ENCODE results near the gene KIF5A.

KIF5A gene

GRCh38 chr12:57541001-57541400 is 8.8 kb upstream of the KIF5A start:
- ChIA-PET CTCF (interaction anchor here (1.1 to 4.3 kb wide), 4 partner anchors 9 to 67 kb away, joined by 3 to 24 read pairs (median 4); partner anchors contain the start of gene MBD6), POLR2A (no interaction called here)
- DNase-seq, result no peak
- Histone ChIP-seq H3K4me1 (ENCODE audit: control extremely low read depth in 1 of 4, control insufficient read depth in 4 of 4, insufficient read depth in 4 of 4, low read length in 3 of 4) (peaks cover 0 to 27% (median 13%) of the 10 kb centered on the region in 4 experiments), H3K9me3 (ENCODE audit: control extremely low read depth in 1 of 5, control insufficient read depth in 4 of 5, insufficient read depth in 2 of 5, low read depth in 1 of 5, low read length in 4 of 5) (no peaks in the 10 kb centered on the region), H3K36me3 (ENCODE audit: control insufficient read depth in 4 of 4, insufficient read depth in 4 of 4, low read length in 3 of 4) (peaks cover 2 to 31% (median 18%) of the 10 kb centered on the region in 4 experiments), H3K27ac (ENCODE audit: insufficient read depth in 1 of 2, low read depth in 1 of 2, low read length in 2 of 2, poor library complexity in 1 of 2, severe bottlenecking in 2 of 2) (no peak overlapping the region), H3K27me3 (replicated peaks in 2 of 5; ENCODE audit: control insufficient read depth in 4 of 5, insufficient read depth in 5 of 5, low read length in 4 of 5) (no peaks in the 10 kb centered on the region), H3K4me3 (ENCODE audit: control insufficient read depth in 1 of 7, extremely low read depth in 1 of 7, insufficient read depth in 4 of 7, low read depth in 2 of 7, low read length in 6 of 7) (no peak overlapping the region)
- 92% methylated on average over 2 of the region's 2 CpGs for WGBS (ENCODE audit: insufficient coverage)

- no peaks in the 10 kb centered on the region for H3K27me3 ChIP-seq (replicated peaks in 2 of 5; ENCODE audit: control insufficient read depth in 4 of 5, insufficient read depth in 5 of 5, low read length in 4 of 5)
- no peak overlapping the region for H3K4me3 ChIP-seq (ENCODE audit: control insufficient read depth in 1 of 7, extremely low read depth in 1 of 7, insufficient read depth in 4 of 7, low read depth in 2 of 7, low read length in 6 of 7)
- no peak for DNase-seq
- H3K4me1 ChIP-seq (ENCODE audit: control extremely low read depth in 1 of 4, control insufficient read depth in 4 of 4, insufficient read depth in 4 of 4, low read length in 3 of 4), result peaks cover 0 to 32% (median 18%) of the 10 kb centered on the region in 4 experiments
- no peak overlapping the region for H3K27ac ChIP-seq (ENCODE audit: insufficient read depth in 1 of 2, low read depth in 1 of 2, low read length in 2 of 2, poor library complexity in 1 of 2, severe bottlenecking in 2 of 2)
- WGBS (ENCODE audit: insufficient coverage), result 100% methylated on average over 1 of the region's 2 CpGs
- CTCF ChIA-PET, result interaction anchor here (1.3 to 3.2 kb wide), 4 partner anchors 9 to 66 kb away, joined by 3 to 11 read pairs (median 4); no protein-coding TSS in a partner anchor
- H3K36me3 ChIP-seq (ENCODE audit: control insufficient read depth in 4 of 4, insufficient read depth in 4 of 4, low read length in 3 of 4), result peaks cover 2 to 26% (median 16%) of the 10 kb centered on the region in 4 experiments
- POLR2A ChIA-PET, result no interaction called here
- H3K9me3 ChIP-seq (ENCODE audit: control extremely low read depth in 1 of 5, control insufficient read depth in 4 of 5, insufficient read depth in 2 of 5, low read depth in 1 of 5, low read length in 4 of 5), result no peaks in the 10 kb centered on the region
These were observed 8.1 kb upstream of the KIF5A start for GRCh38 chr12:57541717-57542116.

- Histone ChIP-seq H3K4me3 (ENCODE audit: control insufficient read depth in 1 of 7, extremely low read depth in 1 of 7, insufficient read depth in 4 of 7, low read depth in 2 of 7, low read length in 6 of 7) (no peak overlapping the region), H3K27me3 (replicated peaks in 2 of 5; ENCODE audit: control insufficient read depth in 4 of 5, insufficient read depth in 5 of 5, low read length in 4 of 5) (peaks cover 0 to 3% (median 0%) of the 10 kb centered on the region in 5 experiments), H3K36me3 (ENCODE audit: control insufficient read depth in 4 of 4, insufficient read depth in 4 of 4, low read length in 3 of 4) (peaks cover 2 to 17% (median 10%) of the 10 kb centered on the region in 4 experiments), H3K4me1 (ENCODE audit: control extremely low read depth in 1 of 4, control insufficient read depth in 4 of 4, insufficient read depth in 4 of 4, low read length in 3 of 4) (peaks cover 0 to 35% (median 18%) of the 10 kb centered on the region in 4 experiments), H3K27ac (ENCODE audit: insufficient read depth in 1 of 2, low read depth in 1 of 2, low read length in 2 of 2, poor library complexity in 1 of 2, severe bottlenecking in 2 of 2) (peak overlapping the region in 1 of 2 experiments; percentile 36), H3K9me3 (ENCODE audit: control extremely low read depth in 1 of 5, control insufficient read depth in 4 of 5, insufficient read depth in 2 of 5, low read depth in 1 of 5, low read length in 4 of 5) (no peaks in the 10 kb centered on the region)
- ChIA-PET POLR2A (interaction anchor here (0.6 to 1.3 kb wide), 6 partner anchors 8 to 27 kb away, joined by 3 to 9 read pairs (median 4); partner anchors contain the start of genes DDIT3 and MBD6), CTCF (interaction anchor here (0.7 to 3.2 kb wide), 5 partner anchors 9 to 85 kb away, joined by 3 to 11 read pairs (median 3); no protein-coding TSS in a partner anchor)
- peak; percentile 44 to 84 (median 76) for DNase-seq
- WGBS (ENCODE audit: insufficient coverage), result 13% methylated on average over 1 of the region's 2 CpGs
These were observed 6.3 kb upstream of the KIF5A start for GRCh38 chr12:57543581-57543980.

- peak in 1 of 3 donors; percentile 5 for DNase-seq
These were observed 3.9 kb upstream of the KIF5A start for GRCh38 chr12:57545809-57546437.

DNA sequence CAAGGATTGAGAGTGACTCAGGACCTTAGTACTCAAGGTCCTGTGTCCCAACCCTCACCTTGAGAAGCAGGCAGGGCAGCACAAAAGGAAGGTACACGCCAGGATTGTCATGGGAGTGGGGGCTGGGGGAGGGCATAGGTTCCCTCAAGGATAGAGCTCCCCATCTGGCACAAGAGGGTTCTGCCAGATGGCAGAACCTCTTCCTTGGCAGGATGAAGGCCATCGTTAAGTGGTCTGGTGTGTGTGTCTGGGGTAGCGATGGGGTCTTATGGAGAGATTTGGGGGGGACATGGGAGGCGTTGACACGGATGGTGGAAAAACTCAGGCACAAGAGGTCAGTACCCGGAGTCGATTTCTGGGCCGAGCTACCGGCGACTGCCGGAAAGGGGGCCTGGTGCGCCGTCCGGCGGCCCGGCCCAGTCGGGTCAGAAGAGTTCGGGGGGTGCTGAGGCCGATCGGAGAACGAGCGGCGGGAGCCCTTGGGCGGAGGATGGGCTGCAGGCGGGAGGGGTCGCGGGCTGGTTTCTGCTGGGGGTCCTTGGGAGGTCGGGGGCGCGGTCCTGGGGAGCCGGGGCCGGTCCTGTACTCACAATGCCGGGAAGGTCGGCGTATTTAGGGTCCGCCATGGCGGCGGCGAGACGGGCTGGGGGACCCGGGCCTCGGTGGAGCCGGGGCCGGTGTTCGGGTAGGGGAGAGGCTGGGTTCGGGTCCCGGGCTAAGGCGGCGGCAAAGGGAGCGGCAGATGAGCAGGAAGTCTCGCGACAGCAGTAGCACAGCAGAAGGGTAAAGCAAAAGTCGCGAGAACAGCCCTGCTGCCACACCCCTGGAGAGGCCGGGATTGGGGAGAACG is 3.2 kb upstream of the KIF5A start, which contains the start of gene DCTN2:
Gene DCTN2, minus strand, starts transcription at position 755 of the 850 bp plus-strand sequence. Its CDS starts 129 bp downstream, at position 626.
- ChIA-PET POLR2A (interaction anchor here (0.6 to 2.7 kb wide), 7 partner anchors 9 to 84 kb away, joined by 3 to 14 read pairs (median 6); partner anchors contain the start of genes DDIT3 and MBD6), CTCF (interaction anchor here (0.8 to 2.2 kb wide), 10 partner anchors 8 to 77 kb away, joined by 3 to 12 read pairs (median 4); partner anchors contain the start of gene DDIT3)
- WGBS (ENCODE audit: insufficient coverage), result under 1% methylated on average over 37 of the region's 56 CpGs
- Histone ChIP-seq H3K9me3 (ENCODE audit: control extremely low read depth in 1 of 5, control insufficient read depth in 4 of 5, insufficient read depth in 2 of 5, low read depth in 1 of 5, low read length in 4 of 5) (no peaks in the 10 kb centered on the region), H3K27me3 (replicated peaks in 2 of 5; ENCODE audit: control insufficient read depth in 4 of 5, insufficient read depth in 5 of 5, low read length in 4 of 5) (peaks cover 0 to 14% (median 2%) of the 10 kb centered on the region in 5 experiments), H3K36me3 (ENCODE audit: control insufficient read depth in 4 of 4, insufficient read depth in 4 of 4, low read length in 3 of 4) (peaks cover 0 to 6% (median 3%) of the 10 kb centered on the region in 4 experiments), H3K4me1 (ENCODE audit: control extremely low read depth in 1 of 4, control insufficient read depth in 4 of 4, insufficient read depth in 4 of 4, low read length in 3 of 4) (peaks cover 0 to 38% (median 22%) of the 10 kb centered on the region in 4 experiments), H3K27ac (ENCODE audit: insufficient read depth in 1 of 2, low read depth in 1 of 2, low read length in 2 of 2, poor library complexity in 1 of 2, severe bottlenecking in 2 of 2) (peak within 1 kb of the TSS; percentile 81 to 91), H3K4me3 (ENCODE audit: control insufficient read depth in 1 of 7, extremely low read depth in 1 of 7, insufficient read depth in 4 of 7, low read depth in 2 of 7, low read length in 6 of 7) (peak within 1 kb of the TSS; percentile 73 to 92 (median 83))
- peak; percentile 97 to 98 (median 98) for DNase-seq

More at GRCh38 chr12:57545809-57546437, 3.9 kb upstream of the KIF5A start:
- H3K4me1 ChIP-seq (ENCODE audit: control extremely low read depth in 1 of 4, control insufficient read depth in 4 of 4, insufficient read depth in 4 of 4, low read length in 3 of 4), result peaks cover 0 to 38% (median 22%) of the 10 kb centered on the region in 4 experiments
- H3K27ac ChIP-seq (ENCODE audit: insufficient read depth in 1 of 2, low read depth in 1 of 2, low read length in 2 of 2, poor library complexity in 1 of 2, severe bottlenecking in 2 of 2), result peak overlapping the region; percentile 81 to 91
- 86% methylated on average over 8 of the region's 15 CpGs for WGBS (ENCODE audit: insufficient coverage)
- ChIA-PET CTCF (interaction anchor here (0.8 to 2.2 kb wide), 11 partner anchors 8 to 76 kb away, joined by 3 to 12 read pairs (median 4); partner anchors contain the start of gene DDIT3), POLR2A (interaction anchor here (1.0 to 2.7 kb wide), 5 partner anchors 8 to 30 kb away, joined by 3 to 14 read pairs (median 9); partner anchors contain the start of genes DDIT3 and MBD6)
- no peaks in the 10 kb centered on the region for H3K9me3 ChIP-seq (ENCODE audit: control extremely low read depth in 1 of 5, control insufficient read depth in 4 of 5, insufficient read depth in 2 of 5, low read depth in 1 of 5, low read length in 4 of 5)
- peaks cover 0 to 14% (median 2%) of the 10 kb centered on the region in 5 experiments for H3K27me3 ChIP-seq (replicated peaks in 2 of 5; ENCODE audit: control insufficient read depth in 4 of 5, insufficient read depth in 5 of 5, low read length in 4 of 5)
- peak overlapping the region; percentile 73 to 92 (median 83) for H3K4me3 ChIP-seq (ENCODE audit: control insufficient read depth in 1 of 7, extremely low read depth in 1 of 7, insufficient read depth in 4 of 7, low read depth in 2 of 7, low read length in 6 of 7)
- H3K36me3 ChIP-seq (ENCODE audit: control insufficient read depth in 4 of 4, insufficient read depth in 4 of 4, low read length in 3 of 4), result peaks cover 2 to 13% (median 8%) of the 10 kb centered on the region in 4 experiments

- peak overlapping the region in 6 of 7 experiments; percentile 75 to 92 (median 85) for H3K4me3 ChIP-seq (ENCODE audit: control insufficient read depth in 1 of 7, extremely low read depth in 1 of 7, insufficient read depth in 4 of 7, low read depth in 2 of 7, low read length in 6 of 7)
- POLR2A ChIA-PET, result interaction anchor here (0.5 to 2.7 kb wide), 5 partner anchors 20 to 85 kb away, joined by 3 to 14 read pairs (median 9); partner anchors contain the start of genes DDIT3 and MBD6
- H3K27me3 ChIP-seq (replicated peaks in 2 of 5; ENCODE audit: control insufficient read depth in 4 of 5, insufficient read depth in 5 of 5, low read length in 4 of 5), result peaks cover 0 to 19% (median 2%) of the 10 kb centered on the region in 5 experiments
- DNase-seq, result no peak
- H3K36me3 ChIP-seq (ENCODE audit: control insufficient read depth in 4 of 4, insufficient read depth in 4 of 4, low read length in 3 of 4), result peaks cover 0 to 4% (median 0%) of the 10 kb centered on the region in 4 experiments
- H3K4me1 ChIP-seq (ENCODE audit: control extremely low read depth in 1 of 4, control insufficient read depth in 4 of 4, insufficient read depth in 4 of 4, low read length in 3 of 4), result peaks cover 0 to 38% (median 22%) of the 10 kb centered on the region in 4 experiments
- H3K27ac ChIP-seq (ENCODE audit: insufficient read depth in 1 of 2, low read depth in 1 of 2, low read length in 2 of 2, poor library complexity in 1 of 2, severe bottlenecking in 2 of 2), result peak overlapping the region; percentile 81 to 91
- no peaks in the 10 kb centered on the region for H3K9me3 ChIP-seq (ENCODE audit: control extremely low read depth in 1 of 5, control insufficient read depth in 4 of 5, insufficient read depth in 2 of 5, low read depth in 1 of 5, low read length in 4 of 5)
- no CpG with 5 or more reads among the region's 9 CpGs for WGBS (ENCODE audit: insufficient coverage)
- CTCF ChIA-PET, result interaction anchor here (0.8 to 2.2 kb wide), 6 partner anchors 15 to 32 kb away, joined by 4 to 12 read pairs (median 5); no protein-coding TSS in a partner anchor
These were observed 2.4 kb upstream of the KIF5A start for GRCh38 chr12:57547288-57548012.

Measured in common myeloid progenitor, CD34-positive (primary cell).